ENCODE results near the gene BPIFB6. TPM values are rescaled to one million over a fixed set of nuclear protein-coding genes. Genes with fewer than 3 reads are reported as not detected.

The BPIFB6 gene
- total and polyA plus RNA-seq, 2 donors (not counting 3 experiments of a cell fraction or from before 2014, with no cell fraction given), result not detected

DNA sequence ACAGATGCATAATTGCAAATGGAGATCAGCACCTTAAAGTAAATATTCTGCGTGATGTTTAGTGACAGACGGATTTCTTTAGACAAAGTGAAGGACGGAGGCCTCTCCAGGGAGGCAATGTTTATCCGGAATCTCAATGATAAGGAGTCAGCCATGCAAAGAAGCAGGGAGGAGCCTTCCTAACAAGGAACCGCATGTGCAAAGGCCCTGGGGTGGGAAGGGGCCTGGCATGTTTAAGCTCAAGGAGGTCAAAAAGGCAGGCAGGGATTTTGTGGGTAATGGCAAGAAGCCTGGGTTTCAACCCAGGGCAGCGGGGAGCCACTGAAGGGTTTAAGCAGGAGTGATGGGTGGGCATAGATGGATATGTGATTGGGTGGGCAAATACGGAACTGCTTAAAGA is 22.9 kb downstream of the BPIFB6 start:
- Histone ChIP-seq H3K36me3 (ENCODE audit: control insufficient read depth in 2 of 2, extremely low read depth in 1 of 2, insufficient read depth in 2 of 2, low read length in 2 of 2) (no peaks in the 10 kb centered on the region), H3K9me1 (replicated peaks; ENCODE audit: control insufficient read depth, extremely low read depth, insufficient read depth, low read length) (no peaks in the 10 kb centered on the region), H3K79me2 (ENCODE audit: control insufficient read depth, insufficient read depth, low read length) (no peaks in the 10 kb centered on the region), H3K9me3 (replicated peaks; ENCODE audit: control insufficient read depth, insufficient read depth, low read length) (no peaks in the 10 kb centered on the region), H3K4me3 (replicated peaks in 1 of 3; ENCODE audit: insufficient read depth in 1 of 3, low read depth in 1 of 3, low read length in 3 of 3) (no peak overlapping the region), H3K27ac (ENCODE audit: insufficient read depth, low read depth, low read length) (no peak overlapping the region), H3K27me3 (ENCODE audit: control insufficient read depth in 2 of 2, insufficient read depth in 2 of 2, low read length in 2 of 2) (no peaks in the 10 kb centered on the region), H3K9ac (replicated peaks; ENCODE audit: extremely low read depth, insufficient read depth, low read length) (no peak overlapping the region), H3K4me2 (ENCODE audit: insufficient read depth, low read length) (no peak overlapping the region), H2AFZ (ENCODE audit: low read depth, low read length) (no peak overlapping the region), H3K4me1 (ENCODE audit: control insufficient read depth, extremely low read depth, insufficient read depth, low read length) (no peaks in the 10 kb centered on the region), H4K20me1 (replicated peaks; ENCODE audit: control insufficient read depth, extremely low read depth, insufficient read depth, low read length) (no peaks in the 10 kb centered on the region)
- FAIRE-seq, result no peak
- TF ChIP-seq POLR2AphosphoS5 (IDR thresholded peaks at IDR 0.05; ENCODE audit: insufficient read depth, low read depth, low read length) (no peak), POLR2A (IDR thresholded peaks at IDR 0.05; ENCODE audit: low read depth, low read length) (no peak), MYC (IDR thresholded peaks at IDR 0.05; ENCODE audit: low read depth, low read length) (no peak), JUN (IDR thresholded peaks at IDR 0.05; ENCODE audit: borderline replicate concordance, insufficient read depth, insufficient read length, low read depth) (no peak), EZH2 (IDR thresholded peaks at IDR 0.05; ENCODE audit: borderline replicate concordance, low read depth, low read length, severe bottlenecking) (no peak), GATA2 (IDR thresholded peaks at IDR 0.05; ENCODE audit: insufficient read depth, insufficient read length, low read depth, low read length) (no peak), FOS (IDR thresholded peaks at IDR 0.05; ENCODE audit: borderline replicate concordance, insufficient read depth, low read length) (no peak)
- TF ChIP-seq, protein P1, sequence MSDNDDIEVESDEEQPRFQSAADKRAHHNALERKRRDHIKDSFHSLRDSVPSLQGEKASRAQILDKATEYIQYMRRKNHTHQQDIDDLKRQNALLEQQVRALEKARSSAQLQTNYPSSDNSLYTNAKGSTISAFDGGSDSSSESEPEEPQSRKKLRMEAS (IDR thresholded peaks at IDR 0.05; ENCODE audit: insufficient read depth, insufficient read length), result no peak
- TF ChIP-seq, protein P2, sequence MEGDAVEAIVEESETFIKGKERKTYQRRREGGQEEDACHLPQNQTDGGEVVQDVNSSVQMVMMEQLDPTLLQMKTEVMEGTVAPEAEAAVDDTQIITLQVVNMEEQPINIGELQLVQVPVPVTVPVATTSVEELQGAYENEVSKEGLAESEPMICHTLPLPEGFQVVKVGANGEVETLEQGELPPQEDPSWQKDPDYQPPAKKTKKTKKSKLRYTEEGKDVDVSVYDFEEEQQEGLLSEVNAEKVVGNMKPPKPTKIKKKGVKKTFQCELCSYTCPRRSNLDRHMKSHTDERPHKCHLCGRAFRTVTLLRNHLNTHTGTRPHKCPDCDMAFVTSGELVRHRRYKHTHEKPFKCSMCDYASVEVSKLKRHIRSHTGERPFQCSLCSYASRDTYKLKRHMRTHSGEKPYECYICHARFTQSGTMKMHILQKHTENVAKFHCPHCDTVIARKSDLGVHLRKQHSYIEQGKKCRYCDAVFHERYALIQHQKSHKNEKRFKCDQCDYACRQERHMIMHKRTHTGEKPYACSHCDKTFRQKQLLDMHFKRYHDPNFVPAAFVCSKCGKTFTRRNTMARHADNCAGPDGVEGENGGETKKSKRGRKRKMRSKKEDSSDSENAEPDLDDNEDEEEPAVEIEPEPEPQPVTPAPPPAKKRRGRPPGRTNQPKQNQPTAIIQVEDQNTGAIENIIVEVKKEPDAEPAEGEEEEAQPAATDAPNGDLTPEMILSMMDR (IDR thresholded peaks at IDR 0.05; ENCODE audit: extremely low read depth in 1 of 2, insufficient read depth in 1 of 2, low read depth in 1 of 2, low read length in 2 of 2), result no peak
- dilution Hi-C loops (cut with MboI; ENCODE audit: extremely low pct_ligation_motif_present, low sequenced_read_pairs), result no loop called here
- intact Hi-C loops (cut with micrococcal nuclease), result no loop called here
- no TSS peak for BruUV-seq (replicated peaks)
- ChIA-PET POLR2A (no interaction called here), CTCF (no interaction called here)
- DNase-seq (ENCODE audit: low read depth, low spot score), result no peak

All from endothelial cell of umbilical vein (primary cell).